Stimulated activated naive CD8-positive, alpha-beta T cell treated with anti-CD3 and anti-CD28 coated beads, Interleukin-15, Interleukin-2, amounts not matched to agents 100 U/mL and 50 U/mL, for 24 hours (primary cell): ENCODE data around the gene OPCML.

Source experiments
- ATAC-seq: fragments of 150-1000 bp; cut with Tn5 transposase; one replicate; pipeline ENCODE4 v1.10.0; 2021
- DNase-seq: peaks from one replicate; pipeline ENCODE4 v3.0.0; 2021

OPCML gene

GRCh38 chr11:133072378-133072777, 459.9 kb downstream of the OPCML start:
- ATAC-seq = no peak
- DNase-seq = no peak

DNA sequence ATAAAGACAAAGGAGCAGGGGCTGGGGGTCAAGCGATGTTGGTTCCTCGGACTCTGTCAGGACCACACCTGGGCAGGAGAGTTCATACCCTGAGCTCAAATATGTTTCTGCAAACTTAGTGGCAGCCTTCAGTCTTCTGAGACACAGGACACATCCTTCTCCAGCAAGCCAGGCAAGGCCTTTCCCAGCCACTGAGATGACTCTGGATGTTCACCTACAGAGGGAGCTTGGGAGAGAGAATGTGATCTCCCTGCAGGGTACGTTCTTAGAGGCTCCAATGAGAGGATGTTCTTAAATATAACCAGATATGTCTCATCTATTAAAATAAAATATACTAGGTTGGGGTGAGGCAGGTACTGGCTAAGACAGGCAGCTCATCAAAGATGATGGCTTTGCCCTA, 461.5 kb downstream of the OPCML start:
- ATAC-seq (no peak), DNase-seq (no peak)

- no peak for ATAC-seq
Observed at GRCh38 chr11:133070021-133070713, 462.1 kb downstream of the OPCML start.

GRCh38 chr11:133065847-133066485, 466.3 kb downstream of the OPCML start:
- no peak for ATAC-seq
- no peak for DNase-seq

More at GRCh38 chr11:133070021-133070713, 462.1 kb downstream of the OPCML start:
- DNase-seq = no peak

DNA sequence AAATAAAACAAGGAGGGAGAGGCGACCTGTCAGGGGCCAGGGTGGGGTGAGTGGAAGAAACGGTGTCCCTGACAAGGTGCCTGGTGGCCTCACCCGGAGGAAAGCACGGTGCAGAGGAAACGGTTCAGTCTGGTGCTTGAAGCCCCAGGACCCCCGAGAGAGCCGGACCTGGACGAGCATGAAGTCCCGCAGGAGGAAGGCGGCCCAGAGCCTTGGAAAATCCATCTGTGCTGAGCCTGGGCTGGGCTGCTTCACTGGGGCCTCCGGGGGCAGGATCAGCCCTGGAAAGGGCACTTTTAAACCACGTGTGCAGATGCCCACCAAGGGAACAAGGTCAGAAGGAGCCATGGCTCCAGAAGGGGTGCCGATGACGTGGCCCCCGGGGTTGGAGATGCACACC, 467.3 kb downstream of the OPCML start:
- DNase-seq (no peak), ATAC-seq (no peak)

GRCh38 chr11:133064152-133064877, 468.0 kb downstream of the OPCML start:
- DNase-seq (peak; percentile 26), ATAC-seq (no peak)

DNA sequence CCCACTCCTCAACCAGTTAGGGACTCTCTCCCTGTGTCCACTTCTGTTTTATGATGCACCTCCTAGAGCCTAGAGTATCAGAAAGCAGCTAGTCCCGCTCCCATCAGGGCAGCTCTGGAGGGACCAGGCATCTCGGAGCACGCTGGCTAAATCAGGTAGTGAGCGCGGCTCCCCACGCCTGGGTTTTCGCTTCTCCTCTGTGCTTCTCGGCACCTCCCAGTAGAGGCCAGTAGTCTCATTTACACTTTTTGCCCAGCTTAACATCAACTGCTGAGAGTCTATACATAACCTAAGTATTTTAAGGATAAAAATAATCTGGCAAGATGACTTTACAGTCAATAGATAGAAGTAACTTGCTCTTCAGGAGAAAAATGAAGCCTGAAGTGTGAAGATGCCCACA, 473.8 kb downstream of the OPCML start:
- ATAC-seq (no peak), DNase-seq (no peak)

GRCh38 chr11:133053124-133053776, 479.1 kb downstream of the OPCML start:
- DNase-seq (no peak), ATAC-seq (no peak)

DNA sequence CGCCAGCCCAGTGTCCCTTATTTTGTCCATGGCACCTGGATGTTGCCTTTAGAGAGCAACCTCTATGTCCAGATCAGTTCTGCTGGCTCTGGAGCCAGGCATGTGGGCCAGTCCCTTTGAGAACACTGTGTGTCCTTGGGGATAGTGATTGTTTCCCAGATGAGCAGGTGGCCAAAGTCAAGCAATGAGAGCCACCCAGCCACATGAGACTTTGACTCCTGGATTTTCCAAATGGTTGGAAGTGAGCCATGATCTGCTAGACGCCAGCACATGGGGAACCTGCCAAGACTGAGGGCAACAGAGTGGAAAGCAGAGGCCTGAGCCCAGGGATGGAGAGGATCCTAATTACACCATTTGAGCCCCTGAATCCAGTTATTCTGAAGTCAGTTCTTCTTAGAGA, 479.8 kb downstream of the OPCML start:
- DNase-seq (no peak), ATAC-seq (no peak)

GRCh38 chr11:133049244-133050019, 482.9 kb downstream of the OPCML start:
- DNase-seq = no peak
- ATAC-seq = no peak

DNA sequence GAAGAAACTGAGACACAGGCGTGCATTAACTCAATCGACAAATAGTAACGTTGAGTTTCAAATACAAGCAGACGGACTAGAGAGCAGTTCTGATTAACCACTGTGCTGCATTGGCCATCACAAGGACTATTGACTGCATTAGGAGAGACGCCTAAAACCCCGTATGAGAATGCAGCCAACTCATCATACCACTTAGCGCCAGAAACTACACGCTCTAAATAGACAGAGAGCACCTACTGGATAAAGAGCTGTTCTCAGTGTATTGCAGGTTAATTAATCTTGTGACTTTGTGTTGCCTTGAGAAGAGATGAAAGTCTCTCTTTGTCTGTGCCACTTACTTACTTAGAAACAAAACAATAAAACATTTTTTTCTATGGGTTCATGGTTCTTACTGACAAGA, 484.0 kb downstream of the OPCML start:
- no peak for DNase-seq
- ATAC-seq = no peak

DNA sequence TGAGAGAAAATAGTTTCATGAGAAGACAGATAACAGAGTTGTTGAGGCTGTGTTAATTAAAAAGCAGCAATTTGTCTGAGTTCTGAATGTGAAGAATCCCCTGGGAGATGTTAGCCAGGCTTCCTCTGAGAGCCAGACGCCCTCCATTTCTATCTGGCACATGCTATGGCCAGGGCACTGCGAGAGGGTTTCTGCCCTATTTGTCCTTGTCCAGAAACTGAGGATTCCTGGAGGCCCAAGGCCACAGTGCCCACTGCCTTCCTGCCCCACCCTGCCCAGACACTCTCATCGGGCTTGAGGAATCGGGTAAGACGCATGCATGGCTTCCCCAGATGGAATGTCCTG, 484.6 kb downstream of the OPCML start:
- no peak for ATAC-seq
- DNase-seq = no peak

DNA sequence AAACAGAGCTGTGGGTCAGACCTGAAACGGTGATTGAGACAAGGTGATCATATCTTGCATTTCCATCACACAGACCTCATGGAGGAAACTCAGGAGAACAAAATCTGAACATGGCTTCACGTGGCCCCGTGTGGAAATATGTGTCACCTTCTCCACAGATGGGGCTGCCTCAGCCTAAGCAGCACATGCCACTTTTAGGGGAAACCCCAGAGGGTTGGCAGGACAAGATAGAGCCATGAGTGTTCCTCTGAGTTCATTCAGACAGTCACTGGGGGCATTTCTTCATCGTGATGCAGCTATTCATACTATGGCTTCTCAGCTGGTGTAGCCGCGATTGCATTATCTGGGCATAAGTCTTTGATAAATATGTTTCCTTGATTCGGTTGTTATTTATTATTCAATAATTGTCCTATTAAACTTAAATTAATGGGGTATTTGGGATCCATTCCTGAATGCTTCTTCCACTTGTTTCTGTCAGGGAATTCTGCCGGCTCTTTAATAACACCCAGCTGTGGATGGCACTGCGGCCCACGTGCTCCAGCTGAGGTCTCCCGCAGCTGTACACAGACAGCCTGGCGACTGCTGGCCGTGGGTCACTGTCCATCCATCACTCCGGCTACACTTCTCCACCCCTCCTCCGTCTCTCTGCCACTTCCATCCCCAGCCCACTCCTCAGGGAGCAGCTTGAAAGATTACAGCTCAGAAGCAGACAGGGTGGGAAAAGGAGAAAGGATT, 485.1 kb downstream of the OPCML start:
- ATAC-seq = no peak
- no peak for DNase-seq

DNA sequence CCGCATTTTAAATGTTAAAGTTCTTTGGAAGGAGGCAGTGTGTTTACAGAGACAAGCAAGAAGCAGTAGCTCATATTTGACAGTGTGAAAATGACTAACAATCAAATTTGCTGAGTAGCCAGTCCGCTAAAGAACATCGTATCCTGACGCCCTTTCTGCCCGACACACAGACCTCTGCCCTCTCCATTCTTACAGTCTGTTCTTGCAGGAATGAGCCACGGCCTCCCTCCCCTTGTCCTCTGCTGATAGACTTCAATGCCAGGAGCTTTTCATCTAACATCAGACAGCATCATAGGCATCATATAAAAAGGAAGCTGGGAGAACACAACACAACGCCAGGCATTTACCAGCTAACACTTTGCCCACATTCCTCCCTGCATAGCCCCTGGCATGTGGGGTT, 486.0 kb downstream of the OPCML start:
- DNase-seq (no peak), ATAC-seq (no peak)

- ATAC-seq (no peak), DNase-seq (no peak)
Observed at GRCh38 chr11:133041928-133042882, 490.1 kb downstream of the OPCML start.

GRCh38 chr11:133041181-133041580, 491.1 kb downstream of the OPCML start:
- DNase-seq = no peak
- ATAC-seq = no peak

GRCh38 chr11:133040289-133040900, 491.9 kb downstream of the OPCML start:
- no peak for ATAC-seq
- no peak for DNase-seq

GRCh38 chr11:133038850-133039249, 493.5 kb downstream of the OPCML start:
- DNase-seq (no peak), ATAC-seq (no peak)

- DNase-seq (no peak), ATAC-seq (no peak)
Observed at GRCh38 chr11:133034929-133035328, 497.4 kb downstream of the OPCML start.

DNA sequence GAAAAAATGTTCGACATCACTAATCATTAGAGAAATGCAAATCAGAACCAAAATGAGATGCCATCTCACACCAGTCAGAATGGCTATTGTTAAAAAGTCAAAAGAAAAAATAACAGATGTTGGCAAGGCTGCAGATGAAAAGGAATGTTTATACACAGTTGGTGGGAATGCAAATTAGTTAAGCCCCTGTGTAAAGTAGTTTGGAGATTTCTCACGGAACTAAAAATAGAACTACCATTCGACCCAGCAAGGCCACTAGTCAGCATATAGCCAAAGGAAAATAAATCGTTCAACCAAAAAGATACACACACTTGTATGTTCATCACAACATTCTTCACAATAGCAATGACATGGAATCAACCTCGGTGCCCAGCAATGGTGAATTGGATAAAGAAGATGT, 503.2 kb downstream of the OPCML start:
- DNase-seq (no peak), ATAC-seq (no peak)
